Sigmoid colon (tissue), 7 donors: ENCODE results near the gene PRICKLE4. TPM values are rescaled to one million over a fixed set of nuclear protein-coding genes. Genes with fewer than 3 reads are reported as not detected.

ENCODE experiments used
- DNase-seq: peaks from one replicate; pipeline ENCODE4 v3.0.0-alpha.2; 2019
- H3K27ac ChIP-seq, 4 donors: fragments of 200-600 bp; sonication (generic); one replicate each; pipeline ENCODE4 v1.5.1; 2016 to 2019; ENCODE audit warnings: mild to moderate bottlenecking in 1 of 4
- H3K27me3 ChIP-seq, 3 donors: fragments of 200-600 bp; sonication (generic); one replicate each; pipeline ENCODE4 v1.5.1; 2019; ENCODE audit warnings: mild to moderate bottlenecking in 1 of 3
- H3K36me3 ChIP-seq, 4 donors: fragments of 200-600 bp; sonication (generic); one replicate each; pipeline ENCODE4 v1.5.1; 2016 to 2019
- H3K4me1 ChIP-seq, 4 donors: fragments of 200-600 bp; sonication (generic); one replicate each; pipeline ENCODE4 v1.5.1; 2017 to 2019
- H3K4me3 ChIP-seq, 4 donors: fragments of 200-600 bp; sonication (generic); one replicate each; pipeline ENCODE4 v1.5.1; 2017 to 2019; ENCODE audit warnings: mild to moderate bottlenecking in 2 of 4, moderate library complexity in 1 of 4
- H3K9me3 ChIP-seq, 4 donors: fragments of 200-600 bp in 3 of 4; sonication (generic) in 3 of 4; one replicate each; pipeline versions ENCODE4 v1.5.1 to v1.6.1; 2013 to 2019
- EP300 ChIP-seq, 4 donors: sonication (generic); formaldehyde crosslinking; IDR thresholded peaks; one replicate each; pipeline ENCODE4 v1.6.1; 2017; ENCODE audit warnings: antibody characterized with exemption in 4 of 4
- POLR2A ChIP-seq, 2 donors: fragments of 450-650 bp; IDR thresholded peaks; one replicate each; pipeline ENCODE4 v1.6.1; 2016; ENCODE audit warnings: antibody characterized with exemption in 2 of 2, mild to moderate bottlenecking in 2 of 2, moderate library complexity in 2 of 2
- POLR2AphosphoS5 ChIP-seq, 4 donors: sonication (generic); formaldehyde crosslinking; IDR thresholded peaks; one replicate each; pipeline ENCODE4 v1.6.1; 2017; ENCODE audit warnings: antibody characterized with exemption in 4 of 4
- WGBS, 2 donors: extraction: QIAGEN DNeasy Blood & Tissue Kit; methylation state at CpG; one replicate each; pipeline ENCODE4 v1.1.7; 2013; 5-methylcytosine and 5-hydroxymethylcytosine counted together
- intact Hi-C: fragments of 100-400 bp; cut with DNase I; formaldehyde crosslinking; loops from one replicate; pipeline ENCODE4 v1.15.1; 2023
- polyA plus RNA-seq, 3 donors: library from polyadenylated mRNA; stranded (reverse); fragments of 200-250 nt; gene quantifications; one replicate each; pipeline ENCODE4 v1.2.3, GENCODE V29; 2013
- total RNA-seq, 4 donors: library from RNA; depleted of rRNA; stranded (reverse); fragments of >200 nt; gene quantifications; one replicate each; pipeline ENCODE4 v1.1.0, GENCODE V29; 2016
- TF ChIP-seq, protein P1 (sequence below), 4 experiments: fragments of 450-650 bp in 3 of 4; fragments of 200-600 bp in 1 of 4; IDR thresholded peaks; one replicate each; pipeline ENCODE4 v1.5.1; 2016 to 2019; ENCODE audit warnings: antibody characterized with exemption in 4 of 4, mild to moderate bottlenecking in 3 of 4, moderate library complexity in 2 of 4
- donor health status: healthy with polysubstance abuse.
- donor health status: Bipolar disorder and iron deficiency.
- donor health status: healthy.

Gene PRICKLE4
- total and polyA plus RNA-seq, 7 donors: 1.5 to 13.8 (median 4.1) TPM; not detected in 2

DNA sequence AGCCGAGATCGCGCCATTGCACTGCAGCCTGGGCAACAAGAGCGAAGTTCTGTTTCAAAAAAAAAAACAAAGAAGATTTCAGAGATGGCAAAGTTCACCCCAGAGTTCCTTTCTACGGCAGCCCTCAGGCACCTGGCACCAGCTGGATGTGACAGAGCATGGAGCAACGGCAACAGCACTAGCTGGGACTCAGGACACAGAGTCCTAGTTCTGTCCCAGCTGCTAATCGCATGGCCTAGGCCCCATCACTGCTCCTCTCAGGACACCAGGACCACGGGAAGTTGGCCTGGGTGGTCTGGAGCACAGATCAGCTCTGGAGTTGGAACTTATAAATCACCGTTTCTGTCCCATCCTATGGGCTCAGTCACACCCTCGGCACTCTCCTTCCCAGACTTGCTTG is 34.5 kb upstream of the PRICKLE4 start:
- no peak for TF ChIP-seq POLR2AphosphoS5 (IDR thresholded peaks at IDR 0.05)
- no peak for TF ChIP-seq POLR2A (IDR thresholded peaks at IDR 0.05)
- TF ChIP-seq, protein P1, sequence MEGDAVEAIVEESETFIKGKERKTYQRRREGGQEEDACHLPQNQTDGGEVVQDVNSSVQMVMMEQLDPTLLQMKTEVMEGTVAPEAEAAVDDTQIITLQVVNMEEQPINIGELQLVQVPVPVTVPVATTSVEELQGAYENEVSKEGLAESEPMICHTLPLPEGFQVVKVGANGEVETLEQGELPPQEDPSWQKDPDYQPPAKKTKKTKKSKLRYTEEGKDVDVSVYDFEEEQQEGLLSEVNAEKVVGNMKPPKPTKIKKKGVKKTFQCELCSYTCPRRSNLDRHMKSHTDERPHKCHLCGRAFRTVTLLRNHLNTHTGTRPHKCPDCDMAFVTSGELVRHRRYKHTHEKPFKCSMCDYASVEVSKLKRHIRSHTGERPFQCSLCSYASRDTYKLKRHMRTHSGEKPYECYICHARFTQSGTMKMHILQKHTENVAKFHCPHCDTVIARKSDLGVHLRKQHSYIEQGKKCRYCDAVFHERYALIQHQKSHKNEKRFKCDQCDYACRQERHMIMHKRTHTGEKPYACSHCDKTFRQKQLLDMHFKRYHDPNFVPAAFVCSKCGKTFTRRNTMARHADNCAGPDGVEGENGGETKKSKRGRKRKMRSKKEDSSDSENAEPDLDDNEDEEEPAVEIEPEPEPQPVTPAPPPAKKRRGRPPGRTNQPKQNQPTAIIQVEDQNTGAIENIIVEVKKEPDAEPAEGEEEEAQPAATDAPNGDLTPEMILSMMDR (IDR thresholded peaks at IDR 0.05): no peak
- TF ChIP-seq EP300 (IDR thresholded peaks at IDR 0.05): no peak
- intact Hi-C loops: no loop called here
- no peaks in the 10 kb centered on the region for H3K4me1 ChIP-seq
- no peaks in the 10 kb centered on the region for H3K27me3 ChIP-seq
- no peak overlapping the region for H3K4me3 ChIP-seq
- H3K9me3 ChIP-seq: no peaks in the 10 kb centered on the region
- no peak for DNase-seq
- H3K27ac ChIP-seq: no peak overlapping the region
- WGBS, 2 donors: 92 to 93% methylated on average over 10 of the region's 10 CpGs
- H3K36me3 ChIP-seq: no peaks in the 10 kb centered on the region

DNA sequence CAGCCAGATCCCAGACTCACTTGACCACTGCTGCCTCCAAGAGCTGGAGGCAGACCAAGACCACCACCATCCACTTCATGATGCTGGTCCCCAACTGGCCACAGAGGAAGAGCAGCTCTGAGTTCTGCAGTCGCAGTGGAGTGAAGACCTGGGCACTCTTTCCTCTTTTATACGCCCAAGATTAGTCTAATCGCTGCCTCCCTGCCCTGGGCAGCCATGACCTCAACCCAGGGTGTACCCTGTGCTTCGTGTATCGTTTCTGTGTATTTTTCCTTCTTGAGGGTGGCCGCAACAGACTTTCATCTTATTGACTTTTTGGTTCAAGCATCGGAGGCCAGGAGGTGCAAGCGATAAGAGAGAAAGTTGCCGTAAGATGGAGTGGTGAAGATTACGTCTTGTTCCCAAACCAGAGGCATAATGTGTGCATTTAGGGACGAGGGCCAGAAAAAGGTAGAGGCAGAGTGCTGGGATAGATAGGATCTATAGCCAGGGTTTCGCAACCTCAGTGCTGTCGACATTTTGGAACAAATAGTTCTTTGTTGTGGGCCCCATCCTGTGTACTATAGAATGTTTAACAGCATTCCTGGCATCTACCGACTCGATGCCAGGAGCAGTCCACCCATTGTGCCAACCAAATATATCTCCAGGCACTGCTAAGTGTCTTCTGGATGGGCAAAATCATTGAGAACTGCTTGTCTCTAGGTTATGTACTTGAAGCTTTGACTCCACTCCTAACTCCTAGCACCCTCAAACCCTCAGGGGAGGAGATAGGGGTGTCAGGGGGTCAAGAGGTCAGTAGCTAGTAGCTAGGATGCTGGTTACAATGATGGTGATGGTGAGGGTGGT is 33.1 kb upstream of the PRICKLE4 start, which contains the start of gene PGC:
Gene PGC, minus strand, starts transcription at position 142 of the 846 bp plus-strand sequence. Its CDS starts 63 bp downstream, at position 79.
- DNase-seq: no peak
- WGBS, 2 donors: 80 to 89% methylated on average over 15 of the region's 15 CpGs
- no peak within 1 kb of the TSS for H3K4me3 ChIP-seq
- intact Hi-C loops: no loop called here
- H3K9me3 ChIP-seq: no peaks in the 10 kb centered on the region
- H3K27ac ChIP-seq: no peak within 1 kb of the TSS
- H3K36me3 ChIP-seq: no peaks in the 10 kb centered on the region
- no peaks in the 10 kb centered on the region for H3K4me1 ChIP-seq
- H3K27me3 ChIP-seq: no peaks in the 10 kb centered on the region
- no peak for TF ChIP-seq EP300 (IDR thresholded peaks at IDR 0.05)
- TF ChIP-seq, protein P1 (IDR thresholded peaks at IDR 0.05): no peak
- TF ChIP-seq POLR2AphosphoS5 (IDR thresholded peaks at IDR 0.05): no peak
- TF ChIP-seq POLR2A (IDR thresholded peaks at IDR 0.05): no peak

DNA sequence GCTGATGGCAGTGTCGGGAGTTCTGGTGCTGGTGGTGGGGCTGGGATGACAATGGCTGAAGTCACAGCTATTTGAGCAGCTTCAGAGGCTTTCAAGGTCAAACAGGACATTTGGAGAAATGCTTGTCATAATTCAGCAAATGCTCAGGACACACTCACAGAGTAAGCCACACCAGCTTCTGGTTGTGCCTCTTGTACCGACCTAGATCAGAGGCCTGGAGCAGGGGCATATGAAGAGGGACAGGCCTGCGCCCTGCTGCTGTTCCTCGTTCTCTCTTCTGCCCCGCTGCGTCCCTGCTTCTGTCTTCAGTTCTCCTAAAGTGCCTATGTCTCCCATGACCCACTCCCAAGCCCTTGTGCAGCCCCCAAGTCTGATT is 32.5 kb upstream of the PRICKLE4 start:
- Histone ChIP-seq H3K4me3 (no peak overlapping the region), H3K9me3 (no peaks in the 10 kb centered on the region), H3K4me1 (no peaks in the 10 kb centered on the region), H3K36me3 (no peaks in the 10 kb centered on the region), H3K27ac (no peak overlapping the region), H3K27me3 (no peaks in the 10 kb centered on the region)
- DNase-seq: no peak
- intact Hi-C loops: no loop called here
- WGBS, 2 donors: 95 to 97% methylated on average over 6 of the region's 6 CpGs
- no peak for TF ChIP-seq POLR2AphosphoS5 (IDR thresholded peaks at IDR 0.05)
- TF ChIP-seq POLR2A (IDR thresholded peaks at IDR 0.05): no peak
- TF ChIP-seq, protein P1 (IDR thresholded peaks at IDR 0.05): no peak
- no peak for TF ChIP-seq EP300 (IDR thresholded peaks at IDR 0.05)

DNA sequence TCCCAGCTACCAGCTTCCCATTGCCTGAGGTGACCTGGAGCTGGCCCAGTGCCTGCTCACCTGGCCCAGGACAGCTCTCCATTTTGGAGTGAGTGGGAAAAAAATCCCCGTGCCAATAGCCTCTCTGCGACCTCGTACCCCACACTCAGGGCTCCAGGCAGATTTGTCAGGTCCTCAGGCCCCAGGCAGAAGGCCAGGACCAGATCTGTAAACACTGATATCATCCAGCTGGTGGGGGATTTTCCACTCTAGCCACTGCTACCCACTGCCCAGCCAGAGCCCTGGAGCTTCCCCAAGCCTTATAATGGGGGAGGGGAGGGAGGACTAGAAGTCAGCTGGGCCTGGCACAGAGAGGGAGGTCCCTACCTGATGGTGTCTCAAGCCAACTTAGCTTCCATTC is 32.0 kb upstream of the PRICKLE4 start:
- H3K9me3 ChIP-seq: no peaks in the 10 kb centered on the region
- no peak overlapping the region for H3K4me3 ChIP-seq
- TF ChIP-seq EP300 (IDR thresholded peaks at IDR 0.05) (no peak), POLR2AphosphoS5 (IDR thresholded peaks at IDR 0.05) (no peak), POLR2A (IDR thresholded peaks at IDR 0.05) (no peak)
- TF ChIP-seq, protein P1 (IDR thresholded peaks at IDR 0.05): no peak
- no peak overlapping the region for H3K27ac ChIP-seq
- H3K36me3 ChIP-seq: no peaks in the 10 kb centered on the region
- H3K27me3 ChIP-seq: no peaks in the 10 kb centered on the region
- intact Hi-C loops: no loop called here
- no peak for DNase-seq
- 79 to 83% methylated on average over 3 of the region's 3 CpGs for WGBS, 2 donors
- no peaks in the 10 kb centered on the region for H3K4me1 ChIP-seq
